Measurements from ENCODE around the gene ADAMTS17. TPM values are rescaled to one million over a fixed set of nuclear protein-coding genes. Genes with fewer than 3 reads are reported as not detected.

ADAMTS17 gene
- total RNA-seq, 4 donors from 2014 or later = 5.0 to 16.2 (median 11.6) TPM

DNA sequence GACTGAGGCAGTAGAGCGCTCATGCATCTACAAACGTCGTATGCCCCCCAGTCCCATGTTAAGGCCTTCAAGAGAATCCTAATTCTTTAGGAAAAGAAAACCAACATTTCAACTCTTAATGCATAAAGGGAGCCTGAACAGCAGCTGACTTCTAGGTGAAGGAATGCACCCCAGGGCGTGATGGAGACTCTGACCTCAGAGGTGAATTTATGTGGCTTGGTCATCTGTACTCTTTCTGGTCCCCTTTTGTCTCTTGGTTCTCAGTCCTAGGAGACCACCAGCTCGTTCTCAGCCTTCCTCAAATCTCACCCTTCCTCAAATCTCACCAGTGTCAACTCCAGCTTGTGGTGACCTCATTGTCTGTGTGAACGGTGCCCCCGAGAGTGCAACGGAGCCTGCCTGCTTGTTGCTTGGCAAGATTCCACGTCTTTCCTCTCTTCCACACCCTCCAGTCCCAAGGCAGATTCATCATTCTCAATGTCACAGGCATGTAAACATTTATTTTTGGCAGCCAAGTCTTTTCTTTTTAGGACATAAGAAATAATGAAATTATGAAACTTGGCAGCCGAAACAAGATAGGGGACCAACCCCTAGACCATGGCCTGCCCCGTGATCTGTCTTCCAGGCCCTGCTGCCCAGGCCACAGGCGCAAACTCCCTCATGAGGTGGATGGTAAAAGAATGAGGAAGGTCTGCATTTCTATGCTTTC lies 166.2 kb downstream of the ADAMTS17 start:
- DNase-seq (no peak), ATAC-seq (no peak)
- H3K27ac ChIP-seq = no peak overlapping the region
- no peaks in the 10 kb centered on the region for H3K27me3 ChIP-seq
- peaks cover 5 to 11% of the 10 kb centered on the region in 2 donors for H3K4me1 ChIP-seq
- TF ChIP-seq, protein P1, sequence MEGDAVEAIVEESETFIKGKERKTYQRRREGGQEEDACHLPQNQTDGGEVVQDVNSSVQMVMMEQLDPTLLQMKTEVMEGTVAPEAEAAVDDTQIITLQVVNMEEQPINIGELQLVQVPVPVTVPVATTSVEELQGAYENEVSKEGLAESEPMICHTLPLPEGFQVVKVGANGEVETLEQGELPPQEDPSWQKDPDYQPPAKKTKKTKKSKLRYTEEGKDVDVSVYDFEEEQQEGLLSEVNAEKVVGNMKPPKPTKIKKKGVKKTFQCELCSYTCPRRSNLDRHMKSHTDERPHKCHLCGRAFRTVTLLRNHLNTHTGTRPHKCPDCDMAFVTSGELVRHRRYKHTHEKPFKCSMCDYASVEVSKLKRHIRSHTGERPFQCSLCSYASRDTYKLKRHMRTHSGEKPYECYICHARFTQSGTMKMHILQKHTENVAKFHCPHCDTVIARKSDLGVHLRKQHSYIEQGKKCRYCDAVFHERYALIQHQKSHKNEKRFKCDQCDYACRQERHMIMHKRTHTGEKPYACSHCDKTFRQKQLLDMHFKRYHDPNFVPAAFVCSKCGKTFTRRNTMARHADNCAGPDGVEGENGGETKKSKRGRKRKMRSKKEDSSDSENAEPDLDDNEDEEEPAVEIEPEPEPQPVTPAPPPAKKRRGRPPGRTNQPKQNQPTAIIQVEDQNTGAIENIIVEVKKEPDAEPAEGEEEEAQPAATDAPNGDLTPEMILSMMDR (IDR thresholded peaks at IDR 0.05 in 4 of 5, conservative IDR thresholded peaks at IDR 0.05 in 1 of 5) = no peak
- TF ChIP-seq POLR2A (IDR thresholded peaks at IDR 0.05) = no peak
- in situ Hi-C loops (cut with MboI; ENCODE audit: low sequenced_read_pairs in 4 of 4) = no loop called here
- no peak overlapping the region for H3K4me3 ChIP-seq
- no peaks in the 10 kb centered on the region for H3K9me3 ChIP-seq
- no peaks in the 10 kb centered on the region for H3K36me3 ChIP-seq
- intact Hi-C loops (cut with DNase I; ENCODE audit: low total_unique reads) = no loop called here

DNA sequence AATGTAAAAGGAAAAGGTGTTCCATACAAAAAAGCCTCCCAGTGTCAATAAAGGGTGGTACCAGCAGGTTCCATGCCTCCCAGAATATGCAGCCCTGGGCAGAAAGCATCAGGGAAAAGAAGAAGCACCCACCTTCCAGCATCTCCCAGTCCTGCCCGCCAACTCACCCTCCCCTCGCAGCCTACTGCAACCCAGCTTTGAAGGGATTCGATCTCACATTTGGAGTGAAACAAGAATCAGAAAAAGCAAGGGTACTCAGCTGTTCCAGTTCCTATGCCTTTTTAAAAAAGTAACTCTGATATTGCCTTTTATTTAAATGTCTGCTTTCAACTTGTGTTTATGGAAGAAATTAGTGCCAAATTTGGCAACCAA lies 166.9 kb downstream of the ADAMTS17 start:
- intact Hi-C loops (cut with DNase I; ENCODE audit: low total_unique reads) (loop anchor here (5.0 kb wide), 1 partner anchor 52 kb away; no protein-coding TSS in a partner anchor), in situ Hi-C loops (cut with MboI; ENCODE audit: low sequenced_read_pairs in 4 of 4) (no loop called here)
- DNase-seq = no peak
- no peaks in the 10 kb centered on the region for H3K27me3 ChIP-seq
- H3K4me3 ChIP-seq = no peak overlapping the region
- TF ChIP-seq, protein P1 (IDR thresholded peaks at IDR 0.05 in 4 of 5, conservative IDR thresholded peaks at IDR 0.05 in 1 of 5) = no peak
- no peak for TF ChIP-seq POLR2A (IDR thresholded peaks at IDR 0.05)
- no peaks in the 10 kb centered on the region for H3K36me3 ChIP-seq
- no peak for ATAC-seq
- H3K9me3 ChIP-seq = no peaks in the 10 kb centered on the region
- H3K4me1 ChIP-seq = peaks cover 5 to 11% of the 10 kb centered on the region in 2 donors
- H3K27ac ChIP-seq = peak overlapping the region in 1 of 4 donors; percentile 19

DNA sequence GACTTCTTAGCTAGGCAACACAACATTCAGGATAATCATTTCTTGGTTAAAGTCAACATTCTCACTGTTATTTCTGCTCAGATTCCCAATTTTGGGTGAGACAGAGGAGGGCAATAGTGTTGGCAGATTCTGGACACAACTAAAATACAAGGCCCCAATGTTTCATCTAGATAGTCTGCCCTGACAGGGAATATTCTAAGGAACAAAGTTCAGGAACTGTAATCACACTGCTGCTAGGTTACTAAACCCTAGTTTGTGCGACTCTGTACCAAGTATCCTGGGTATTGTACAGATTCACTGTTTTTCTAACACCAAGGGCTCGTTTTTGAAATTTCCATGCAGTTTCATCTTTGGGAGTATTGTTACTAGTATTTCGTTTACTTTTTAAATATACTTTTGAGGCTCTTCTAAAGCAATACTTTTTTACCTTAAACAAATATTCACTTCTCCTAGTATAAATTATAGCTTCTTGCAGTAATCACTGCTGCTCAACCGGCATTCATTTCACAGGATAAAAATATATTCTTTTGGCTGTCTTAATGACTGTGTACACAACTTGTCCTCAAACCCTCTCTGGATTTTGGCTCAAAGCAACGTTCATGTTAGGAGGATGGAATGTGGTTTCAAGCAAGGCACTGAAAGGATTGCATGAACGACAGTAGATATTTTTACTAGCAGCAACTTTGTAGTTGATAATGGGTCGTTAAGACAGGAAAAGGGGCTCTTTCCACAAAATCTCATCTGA lies 167.4 kb downstream of the ADAMTS17 start:
- in situ Hi-C loops (cut with MboI; ENCODE audit: low sequenced_read_pairs in 4 of 4) (no loop called here), intact Hi-C loops (cut with DNase I; ENCODE audit: low total_unique reads) (loop anchor here (5.0 kb wide), 1 partner anchor 53 kb away; no protein-coding TSS in a partner anchor)
- Histone ChIP-seq H3K4me1 (peaks cover 5 to 11% of the 10 kb centered on the region in 2 donors), H3K27me3 (no peaks in the 10 kb centered on the region), H3K36me3 (no peaks in the 10 kb centered on the region), H3K9me3 (no peaks in the 10 kb centered on the region), H3K4me3 (no peak overlapping the region), H3K27ac (peak overlapping the region in 2 of 4 donors; percentile 18 to 19)
- DNase-seq (no peak), ATAC-seq (peak in 1 of 2 donors; percentile 80)
- TF ChIP-seq POLR2A (IDR thresholded peaks at IDR 0.05) = no peak
- TF ChIP-seq, protein P1 (IDR thresholded peaks at IDR 0.05 in 4 of 5, conservative IDR thresholded peaks at IDR 0.05 in 1 of 5) = no peak

DNA sequence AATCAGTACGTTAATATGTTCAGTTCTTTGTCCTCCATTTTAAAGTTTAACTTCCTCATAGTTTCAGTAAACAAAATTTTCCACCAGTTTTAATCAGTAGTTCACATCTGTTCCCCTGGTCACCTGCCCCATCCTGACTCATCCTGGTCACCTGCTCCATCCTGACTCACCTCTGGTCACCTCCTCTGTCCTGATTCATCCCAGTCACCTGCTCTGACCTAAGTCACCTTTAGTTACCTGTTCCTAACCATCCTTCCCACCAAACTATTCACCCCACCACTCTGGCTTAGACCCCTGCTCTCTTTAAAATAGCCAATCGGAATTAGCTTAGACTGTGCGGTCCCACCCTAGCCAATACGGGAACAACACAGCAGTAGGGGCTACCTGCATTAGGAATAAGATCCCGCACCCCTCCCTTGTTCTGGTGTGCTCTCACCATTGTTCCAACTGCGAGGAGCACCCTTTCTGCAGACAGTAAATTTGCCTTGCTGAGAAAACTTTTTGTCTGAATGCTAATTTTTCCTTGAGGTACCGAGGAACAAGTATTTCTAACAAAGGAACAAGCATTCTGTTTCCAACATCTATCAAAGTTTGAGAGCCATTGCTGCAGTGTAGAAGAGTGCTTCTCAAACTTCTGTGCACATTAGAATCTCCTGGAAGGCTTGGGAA lies 169.3 kb downstream of the ADAMTS17 start:
- Histone ChIP-seq H3K4me3 (no peak overlapping the region), H3K27ac (no peak overlapping the region), H3K27me3 (no peaks in the 10 kb centered on the region), H3K36me3 (no peaks in the 10 kb centered on the region), H3K4me1 (peaks cover 16 to 18% of the 10 kb centered on the region in 2 donors), H3K9me3 (no peaks in the 10 kb centered on the region)
- TF ChIP-seq, protein P1 (IDR thresholded peaks at IDR 0.05 in 4 of 5, conservative IDR thresholded peaks at IDR 0.05 in 1 of 5) = no peak
- TF ChIP-seq POLR2A (IDR thresholded peaks at IDR 0.05) = no peak
- DNase-seq (no peak), ATAC-seq (no peak)
- in situ Hi-C loops (cut with MboI; ENCODE audit: low sequenced_read_pairs in 4 of 4) (no loop called here), intact Hi-C loops (cut with DNase I; ENCODE audit: low total_unique reads) (loop anchor here (5.0 kb wide), 1 partner anchor 55 kb away; no protein-coding TSS in a partner anchor)
